ENCODE measurements around the gene DLG2.

DLG2 gene

DNA sequence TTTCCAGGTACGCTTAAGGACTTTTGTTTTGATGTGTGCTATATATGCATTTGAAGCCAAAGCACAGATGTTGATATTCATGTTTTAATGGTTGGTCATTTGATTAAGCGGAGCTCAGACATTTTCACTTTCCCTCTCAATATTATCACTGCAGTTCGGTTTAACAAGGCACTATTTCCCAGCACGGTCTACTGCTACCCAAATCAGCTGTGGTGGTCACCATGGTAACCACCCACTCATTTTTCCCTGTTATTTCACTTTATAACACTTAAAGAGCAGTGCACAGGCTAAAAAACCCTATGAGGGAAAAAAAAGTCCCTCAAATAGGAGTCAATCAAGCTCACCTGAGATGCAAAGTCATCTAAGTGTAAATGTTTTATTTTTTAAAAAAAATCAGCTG lies 1901.4 kb downstream of the DLG2 start:
- DNase-seq: no peak

DNA sequence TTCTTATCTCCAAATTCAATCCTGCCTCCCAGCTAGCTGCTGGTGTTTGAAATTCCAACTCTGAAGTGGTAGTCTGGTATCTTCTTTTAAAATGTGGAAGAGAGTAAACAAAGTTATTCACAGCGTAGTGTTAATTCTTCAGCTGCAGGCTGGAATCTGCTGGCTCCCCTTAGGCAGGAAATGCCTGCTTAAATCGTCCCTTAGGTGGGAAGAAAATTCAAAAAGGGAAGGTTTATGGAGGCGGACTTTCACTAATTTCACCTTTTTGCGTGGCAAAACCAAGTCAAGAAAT lies 1901.9 kb downstream of the DLG2 start:
- no peak for DNase-seq

DNA sequence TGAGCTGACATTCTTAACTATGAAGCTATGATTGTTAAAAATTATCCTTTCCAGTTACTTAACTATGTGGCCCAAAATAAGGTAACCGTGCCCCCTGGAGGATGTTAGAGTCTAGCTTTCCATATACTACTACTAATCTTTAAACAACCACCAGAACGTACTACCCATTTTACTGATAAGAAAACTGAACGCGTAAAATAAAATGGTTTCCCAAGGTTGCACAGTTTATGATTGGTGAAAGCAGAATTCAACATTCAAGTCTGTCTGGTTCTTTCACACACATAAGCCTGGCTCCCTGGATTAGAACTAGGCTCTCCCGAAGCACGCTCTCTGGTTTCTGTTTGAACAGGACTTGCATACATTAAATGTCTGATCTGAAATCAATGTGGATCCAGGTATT lies 1903.1 kb downstream of the DLG2 start:
- no peak for DNase-seq

DNA sequence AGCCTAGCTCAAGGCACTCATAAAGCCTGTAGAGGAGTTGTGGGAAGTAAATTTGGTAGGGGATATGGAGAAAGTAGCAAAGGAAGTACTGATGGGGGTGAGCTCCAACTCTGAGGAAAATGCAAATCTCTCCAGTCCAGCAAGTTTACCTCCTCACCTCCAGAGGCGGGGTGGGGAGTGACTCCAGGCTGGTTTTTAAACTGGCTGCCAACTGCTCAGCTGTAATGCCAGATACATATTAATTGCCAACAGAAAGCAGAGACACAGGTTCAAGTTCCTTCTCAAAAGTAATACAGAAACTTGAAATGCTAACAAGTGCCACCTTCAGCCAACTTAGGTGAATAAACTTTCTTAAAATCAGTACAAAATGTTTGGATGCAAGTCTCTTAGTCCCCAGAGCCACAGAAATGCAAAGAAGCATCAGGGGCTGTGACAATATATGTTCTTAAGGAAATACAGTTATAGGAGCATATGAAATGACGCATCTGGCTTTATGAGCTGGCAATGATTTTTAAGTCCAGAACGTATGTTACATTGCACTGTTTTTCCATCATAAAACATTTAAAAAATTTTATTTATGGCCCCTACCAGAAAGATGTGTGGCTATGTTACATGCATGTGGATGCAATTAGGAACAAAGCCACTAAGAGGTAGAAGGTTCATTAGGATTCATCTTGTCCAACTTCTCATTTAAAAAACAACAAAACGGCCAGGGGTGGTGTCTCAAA lies 1904.6 kb downstream of the DLG2 start:
- no peak for DNase-seq

DNA sequence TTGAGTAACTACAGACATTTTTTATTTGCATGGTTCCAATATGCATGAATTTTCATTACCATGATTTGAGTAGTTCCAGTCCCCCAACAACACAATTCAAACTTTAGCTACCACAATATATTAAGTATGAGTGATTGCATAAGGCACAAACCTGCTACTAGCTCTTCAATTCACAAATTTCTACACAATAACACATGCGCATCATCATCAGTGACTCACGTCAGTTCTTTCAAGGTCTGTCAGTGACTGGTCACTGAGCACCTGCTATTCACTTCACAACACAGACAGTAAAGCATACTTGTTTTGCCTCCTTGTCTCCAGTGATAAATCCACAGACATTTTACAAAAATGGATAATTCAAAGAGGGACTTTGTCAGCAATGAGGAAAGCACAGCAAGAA lies 1905.9 kb downstream of the DLG2 start:
- DNase-seq: no peak

DNA sequence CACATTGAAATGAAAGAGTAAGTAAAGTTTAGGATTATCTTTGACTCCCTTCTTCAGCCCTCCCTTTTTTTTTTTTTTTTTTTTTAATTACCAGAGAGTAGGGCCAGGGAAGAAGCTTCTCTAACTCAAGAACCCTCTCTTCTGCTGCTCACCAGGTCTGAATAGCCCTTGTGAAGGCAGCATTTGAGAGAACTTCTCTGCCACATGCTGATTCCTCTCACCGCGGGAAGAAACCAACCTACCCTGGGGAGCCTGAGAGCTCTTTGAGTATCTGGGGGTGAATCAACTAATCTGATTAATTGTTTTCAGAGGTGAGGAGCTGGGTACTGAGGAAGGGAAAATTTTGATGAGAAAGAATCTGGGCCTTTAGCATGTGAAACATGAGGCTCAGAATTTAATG lies 1906.5 kb downstream of the DLG2 start:
- no peak for DNase-seq

DNA sequence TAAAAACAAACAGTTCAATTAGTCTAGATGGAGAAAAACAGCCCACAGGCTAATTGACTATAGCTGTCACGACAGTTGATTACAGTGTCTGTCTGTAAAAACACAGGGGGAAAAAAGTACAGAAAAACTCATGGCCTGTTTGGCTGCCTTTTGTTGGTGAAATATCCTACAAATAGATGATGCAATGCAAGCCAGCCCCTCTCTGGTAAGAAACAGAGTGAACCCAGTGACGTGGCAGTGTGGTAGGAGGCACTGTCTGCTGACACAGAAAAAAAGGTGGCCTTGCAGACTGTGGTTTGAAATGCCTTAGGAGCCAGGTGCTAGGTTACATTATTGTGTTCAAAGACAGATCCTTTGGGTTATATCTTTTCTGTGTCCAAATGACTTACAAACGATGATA lies 1909.6 kb downstream of the DLG2 start:
- DNase-seq: no peak

DNA sequence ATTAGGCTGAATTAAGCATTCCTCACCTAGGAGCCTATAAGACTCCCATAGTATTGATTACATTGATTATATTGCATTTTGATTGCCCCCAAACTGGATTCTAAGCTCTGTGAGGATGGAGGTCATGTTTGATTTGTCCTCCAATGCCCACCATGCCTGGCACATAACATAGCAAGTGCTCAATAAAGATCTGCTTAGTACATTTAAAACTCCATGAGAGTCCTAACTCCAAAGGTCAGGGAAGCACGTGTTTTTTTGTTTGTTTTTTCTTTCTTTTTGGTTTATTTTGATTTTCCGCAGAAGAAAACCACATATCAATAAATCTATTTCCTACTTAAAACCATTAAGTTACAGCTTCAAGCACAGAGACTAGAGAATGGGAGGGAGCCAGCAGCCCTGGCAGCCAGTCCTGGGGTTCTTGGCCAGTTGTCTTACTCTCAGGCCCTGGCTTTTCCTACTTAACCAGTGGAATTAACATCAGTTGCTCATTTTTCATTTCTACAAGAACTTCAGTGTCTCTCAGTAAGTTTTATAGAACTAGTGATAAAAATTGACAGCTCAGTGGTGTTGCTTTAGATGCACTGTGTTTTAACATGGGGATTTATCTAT lies 1911.1 kb downstream of the DLG2 start:
- no peak for DNase-seq

DNA sequence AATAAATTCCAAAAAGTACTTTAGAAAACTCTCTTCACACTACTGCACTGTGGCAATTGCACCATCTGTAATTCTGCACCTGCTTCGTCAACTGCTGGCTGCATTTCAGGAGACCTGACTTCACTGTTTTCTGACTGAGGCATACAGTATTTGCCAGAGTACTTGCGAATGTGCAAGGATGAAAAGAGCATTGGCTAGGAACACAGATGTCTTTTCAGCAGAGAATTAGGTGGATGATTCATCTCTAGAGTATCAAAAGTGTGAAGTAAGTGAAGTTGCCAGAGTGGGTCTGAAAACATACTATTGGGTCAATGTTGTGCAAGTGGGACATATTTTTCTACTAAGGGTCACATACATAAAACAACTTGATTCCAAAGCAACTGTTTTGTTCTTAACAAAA lies 1913.4 kb downstream of the DLG2 start:
- DNase-seq: no peak

DNA sequence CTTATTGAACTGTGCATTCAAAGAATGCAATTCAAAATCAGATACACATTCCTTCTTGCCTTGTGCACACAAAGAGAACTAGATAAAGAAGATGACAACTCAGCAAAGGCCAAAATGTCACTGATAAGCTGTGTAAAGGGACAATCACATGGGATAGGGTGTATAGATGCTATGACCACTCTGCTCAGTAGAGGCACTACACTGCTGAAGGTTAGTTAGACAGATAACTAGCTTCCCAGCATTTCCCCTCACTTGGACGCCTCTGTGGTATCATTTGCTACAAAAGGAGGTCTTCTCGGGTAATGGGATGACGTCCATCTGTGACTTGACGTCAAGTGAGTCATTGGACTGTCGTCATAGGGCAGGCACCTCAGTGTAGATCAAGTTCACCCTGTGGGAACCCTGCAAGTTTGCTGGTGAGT lies 1916.0 kb downstream of the DLG2 start:
- no peak for DNase-seq

DNA sequence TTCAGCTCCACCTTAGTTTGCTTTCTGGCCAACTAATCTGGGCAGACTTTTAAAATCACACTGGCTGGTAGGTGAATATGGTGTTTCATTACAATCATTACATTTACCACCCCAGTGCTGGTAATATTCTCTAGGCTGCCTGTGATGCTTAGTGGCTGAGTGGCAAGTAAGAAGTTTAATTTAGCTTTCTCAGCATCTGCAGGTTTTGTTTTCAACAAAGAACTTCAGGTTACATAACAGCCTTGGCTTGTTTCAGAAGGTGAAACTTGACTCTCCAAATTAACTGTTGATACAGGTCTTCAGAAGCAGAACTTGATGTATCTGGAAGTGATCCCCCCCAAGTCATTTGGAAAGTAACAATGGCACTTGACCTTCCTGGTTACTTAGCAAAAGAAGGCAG lies 1917.7 kb downstream of the DLG2 start:
- no peak for DNase-seq

DNA sequence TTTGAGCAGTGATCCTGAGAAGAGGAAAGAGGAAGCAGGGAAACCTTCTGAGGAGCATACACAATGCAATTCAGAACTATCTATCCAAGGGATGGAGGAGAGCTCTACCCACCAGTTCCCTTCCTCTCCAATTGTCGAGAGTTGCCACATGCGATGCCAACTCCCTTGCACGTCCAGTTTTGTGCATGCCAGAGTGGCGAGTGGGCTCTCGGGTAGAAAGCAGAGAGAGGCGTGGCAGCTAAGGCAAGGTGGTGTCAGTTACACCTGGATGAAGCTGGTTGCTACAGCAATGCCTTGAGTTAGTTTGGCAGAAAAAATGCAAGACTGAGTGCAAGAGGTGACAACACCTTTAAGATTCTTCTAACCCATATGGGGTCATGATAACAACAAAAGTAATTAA lies 1920.6 kb downstream of the DLG2 start:
- no peak for DNase-seq

DNA sequence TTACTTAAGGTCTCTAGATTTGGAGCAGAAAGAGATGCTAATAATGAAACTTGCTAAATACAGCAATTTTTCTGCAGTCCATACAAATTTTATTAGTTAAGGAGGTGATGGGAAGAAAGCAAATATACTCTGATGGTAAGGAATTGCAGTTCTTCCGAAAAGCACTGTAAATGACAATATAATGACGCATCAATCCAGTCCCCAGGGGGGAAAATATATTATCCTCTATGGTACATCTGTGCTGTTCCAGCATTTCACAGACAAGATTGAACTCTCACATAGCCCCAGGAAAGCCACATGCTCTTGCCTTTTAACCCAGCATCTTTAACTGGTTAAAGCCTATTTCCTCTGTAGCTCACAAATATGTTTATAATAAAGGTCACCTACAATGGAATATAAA lies 1924.3 kb downstream of the DLG2 start:
- DNase-seq: no peak

DNA sequence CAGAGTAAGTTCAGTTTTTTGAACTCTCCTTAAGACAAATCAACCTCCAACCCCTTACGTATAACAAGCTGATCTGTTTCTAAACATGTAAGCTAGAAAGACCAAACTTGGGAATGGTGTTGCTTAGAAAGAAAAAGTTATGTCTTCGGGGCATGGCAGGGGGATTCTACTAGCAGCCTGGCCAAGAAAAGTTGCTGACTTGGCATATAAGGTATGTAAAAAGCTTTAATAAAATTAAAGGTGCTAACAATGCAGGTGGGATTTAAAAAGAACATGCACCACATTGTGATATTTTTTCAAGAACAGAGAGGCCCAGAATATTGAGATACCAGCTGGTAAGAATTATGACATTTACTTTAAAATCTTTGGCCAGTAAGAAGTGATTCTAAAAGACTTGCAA lies 1929.6 kb downstream of the DLG2 start:
- DNase-seq: no peak

DNA sequence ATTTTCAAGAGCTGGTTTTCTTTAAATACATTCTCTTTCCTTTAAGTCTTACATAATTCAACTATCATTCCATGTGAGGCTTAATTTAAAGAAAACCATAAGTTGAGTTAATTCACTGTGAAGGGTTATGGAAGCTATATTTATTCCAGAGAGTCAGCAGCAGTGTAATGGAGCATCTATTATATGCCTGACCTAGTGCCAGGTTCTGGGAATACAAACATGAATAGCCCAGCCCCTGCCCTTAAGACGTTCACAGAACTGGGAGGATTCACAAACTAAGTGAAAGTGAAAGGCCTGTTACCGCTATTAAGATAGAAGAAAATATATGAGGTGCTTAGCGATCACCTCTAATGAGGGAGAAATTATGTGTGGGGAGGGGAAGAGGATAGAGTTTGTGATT lies 1932.1 kb downstream of the DLG2 start:
- no peak for DNase-seq

DNA sequence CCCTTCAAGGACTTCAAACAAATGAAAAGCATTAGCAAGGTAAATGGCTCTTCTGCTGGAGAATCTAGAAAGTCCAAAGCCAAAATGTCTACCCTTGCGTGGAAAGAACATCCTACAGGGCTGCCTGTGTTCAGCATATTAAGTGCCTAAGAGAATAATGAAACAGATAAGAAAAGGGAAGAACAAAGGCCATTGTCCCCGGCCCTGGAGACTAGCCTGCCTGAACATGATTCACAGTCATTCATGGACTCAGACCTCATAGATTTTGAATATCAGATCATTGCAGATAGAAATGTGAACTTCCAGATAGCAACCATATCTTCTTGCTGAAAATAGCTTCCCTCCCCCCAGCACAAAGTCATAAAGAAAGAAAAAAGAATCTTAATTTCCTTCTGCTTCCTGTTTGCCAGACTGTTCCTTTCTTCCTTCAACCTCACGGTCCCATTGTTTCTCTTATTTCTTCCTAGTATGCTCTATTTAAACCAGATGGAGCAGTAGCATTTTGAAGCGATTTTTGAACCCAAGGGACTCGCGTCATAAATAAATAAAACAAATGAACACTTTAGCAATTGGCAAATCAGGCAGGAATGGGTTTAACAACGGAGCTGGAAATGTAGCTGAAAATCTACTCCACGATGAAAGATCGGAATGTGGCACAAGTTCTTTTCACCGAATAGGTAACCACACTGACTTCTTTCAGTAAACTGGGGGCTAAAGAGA lies 1932.8 kb downstream of the DLG2 start:
- no peak for DNase-seq

DNA sequence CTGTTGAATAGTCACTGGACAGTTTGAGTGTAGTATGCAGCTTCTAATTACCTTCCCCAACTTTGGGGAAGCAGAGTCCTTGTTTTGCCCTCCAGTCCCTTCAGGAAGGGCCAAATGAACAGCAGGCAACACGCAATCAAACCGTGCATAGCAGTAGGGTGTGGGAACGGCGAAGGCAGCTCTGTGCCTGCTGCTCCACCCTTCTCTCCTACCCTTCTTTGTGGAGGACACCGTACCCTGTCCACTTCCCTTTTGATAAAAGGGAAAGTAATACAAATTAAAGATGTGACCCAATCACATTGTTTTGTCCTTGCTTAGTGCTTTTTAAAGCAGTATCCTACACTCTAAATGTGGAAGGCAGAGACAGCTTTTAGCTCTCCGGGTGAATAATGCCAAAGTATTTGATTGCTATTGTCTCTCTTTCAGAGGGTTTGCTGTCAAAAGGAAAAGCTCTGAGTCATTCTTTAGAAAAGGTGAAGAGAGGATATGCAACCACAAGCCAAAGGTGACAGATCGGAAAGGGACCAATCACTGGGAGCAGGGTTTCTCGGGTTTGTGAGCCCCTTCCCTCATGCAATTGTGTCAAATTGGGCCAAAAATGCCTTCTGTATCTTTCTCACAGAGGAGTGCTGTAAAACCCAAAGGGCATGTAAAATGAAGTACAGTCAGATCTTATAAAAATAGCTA lies 1933.7 kb downstream of the DLG2 start:
- no peak for DNase-seq

DNA sequence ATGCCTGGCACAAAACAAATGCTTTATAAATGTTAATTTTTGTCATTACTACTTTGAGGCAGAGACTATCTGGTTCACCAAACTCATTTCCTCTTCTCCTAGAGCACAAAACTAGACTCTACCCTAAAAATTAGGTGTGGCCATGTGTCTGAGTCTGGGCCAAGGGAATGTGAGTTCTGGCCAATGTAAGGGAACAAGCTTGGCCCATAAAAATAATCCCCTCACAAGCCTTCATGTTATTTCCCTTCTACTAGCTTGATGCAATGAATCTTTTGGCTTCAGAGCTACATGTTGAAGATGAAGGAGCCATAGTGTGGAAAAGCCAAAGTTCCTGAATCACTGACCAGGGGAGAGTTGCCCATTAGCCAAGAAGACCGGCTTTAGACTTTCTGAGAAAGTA lies 1934.5 kb downstream of the DLG2 start:
- DNase-seq: no peak

DNA sequence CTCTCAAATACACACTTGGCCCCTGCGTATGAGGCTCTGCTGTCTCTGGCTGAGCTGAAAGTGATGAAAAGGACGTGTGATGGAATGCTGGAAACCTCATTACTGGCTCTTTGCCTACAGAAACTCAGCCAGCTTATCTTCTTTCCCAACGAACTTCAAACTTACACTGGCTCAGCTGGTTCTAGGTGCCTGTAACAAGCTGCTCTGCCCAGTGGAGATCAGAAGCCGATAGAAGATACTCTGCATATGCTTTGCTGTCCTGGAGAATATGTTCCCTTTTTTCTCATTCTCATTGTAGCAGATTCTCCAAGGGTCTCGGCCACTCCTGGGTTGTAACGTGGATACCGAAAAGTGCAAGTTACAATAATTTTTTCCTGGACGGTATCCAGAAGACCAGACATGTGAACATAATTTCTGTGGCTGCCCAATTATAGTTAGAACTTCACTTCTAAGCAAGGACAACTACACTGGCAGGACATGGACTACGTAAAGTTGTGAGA lies 1935.6 kb downstream of the DLG2 start:
- DNase-seq: no peak

DNA sequence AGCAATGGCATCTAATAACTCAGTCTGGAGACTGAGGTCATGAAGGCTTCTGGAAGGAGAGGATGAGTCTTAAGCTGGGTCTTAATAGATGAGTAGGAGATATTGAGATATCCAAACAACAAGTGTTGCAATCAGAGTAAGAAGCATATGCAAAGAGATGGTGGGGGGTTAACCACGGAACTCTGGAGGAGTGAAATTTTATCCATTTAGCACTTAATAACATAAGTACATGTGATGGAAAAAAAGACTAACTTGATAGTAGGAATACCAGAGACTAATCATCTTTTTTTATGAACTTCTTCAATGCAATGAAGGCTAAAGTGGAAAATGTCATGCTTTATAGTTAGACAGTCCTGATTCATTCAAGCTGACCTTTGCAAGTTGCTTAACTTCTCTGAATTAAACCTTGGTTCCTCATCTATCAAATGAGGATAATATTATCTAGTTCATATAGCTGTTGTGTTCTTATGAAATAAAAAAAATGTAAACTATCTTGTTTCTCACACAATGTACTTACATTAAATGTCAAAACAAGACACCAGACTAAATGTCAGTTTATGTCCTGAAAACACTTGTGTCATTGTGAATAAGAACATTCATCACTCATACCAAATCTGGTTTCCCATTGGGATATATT lies 1937.9 kb downstream of the DLG2 start:
- DNase-seq: no peak

DNA sequence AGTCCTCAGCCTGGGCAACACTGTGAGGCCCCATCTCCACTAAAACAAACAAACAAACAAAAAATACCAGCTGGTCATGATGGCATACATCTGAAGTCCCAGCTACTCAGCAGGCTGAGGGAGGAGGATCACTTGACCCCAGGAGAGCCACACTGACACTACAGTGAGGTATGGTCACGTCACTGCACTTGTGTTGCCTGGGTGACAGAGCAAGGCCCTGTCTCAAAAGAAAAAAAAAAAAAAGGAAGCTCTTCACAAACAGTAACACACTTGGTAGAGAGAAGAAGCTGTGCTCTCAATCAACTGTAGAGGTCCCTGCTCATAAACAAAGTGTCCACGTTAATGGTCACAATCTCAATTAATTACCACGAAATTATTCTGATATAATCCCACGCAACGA lies 1939.4 kb downstream of the DLG2 start:
- DNase-seq: no peak

DNA sequence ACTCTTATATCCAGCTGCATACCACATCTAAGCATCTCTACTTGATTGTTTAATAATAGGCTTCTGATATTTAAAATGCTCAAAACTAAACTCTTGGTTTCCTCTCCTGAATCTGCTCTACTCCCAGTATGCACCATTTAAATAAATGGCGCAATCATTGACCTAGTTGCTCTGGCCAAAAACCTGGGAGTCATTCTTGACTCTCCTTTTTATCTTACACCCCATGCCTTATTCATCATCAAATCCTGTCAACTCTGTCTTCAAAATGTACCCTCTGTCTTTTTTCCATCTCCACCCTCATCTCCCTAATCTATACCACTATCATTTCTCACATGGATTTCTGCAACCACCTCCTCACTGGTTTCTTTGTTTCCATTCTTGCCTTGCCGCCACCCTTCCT lies 1941.4 kb downstream of the DLG2 start:
- no peak for DNase-seq

DNA sequence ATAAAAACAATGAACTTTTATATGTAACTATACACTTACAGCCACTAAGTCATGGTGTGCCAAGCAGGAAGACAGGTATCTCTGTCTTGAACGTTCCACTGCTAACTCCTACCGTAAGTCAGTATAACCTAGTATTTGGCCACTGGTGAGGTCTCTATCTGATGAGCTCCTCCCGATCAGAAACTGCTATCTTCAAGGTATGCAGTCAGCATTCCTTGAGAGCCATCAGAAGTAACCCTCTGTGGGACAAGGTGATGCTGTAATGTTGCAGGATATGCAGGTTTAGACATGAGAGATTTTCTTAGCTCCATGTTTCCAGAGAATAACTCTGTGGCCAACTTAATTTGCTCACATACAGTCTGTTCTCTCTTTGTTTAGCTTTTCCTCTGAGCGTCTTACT lies 1943.1 kb downstream of the DLG2 start:
- no peak for DNase-seq

DNA sequence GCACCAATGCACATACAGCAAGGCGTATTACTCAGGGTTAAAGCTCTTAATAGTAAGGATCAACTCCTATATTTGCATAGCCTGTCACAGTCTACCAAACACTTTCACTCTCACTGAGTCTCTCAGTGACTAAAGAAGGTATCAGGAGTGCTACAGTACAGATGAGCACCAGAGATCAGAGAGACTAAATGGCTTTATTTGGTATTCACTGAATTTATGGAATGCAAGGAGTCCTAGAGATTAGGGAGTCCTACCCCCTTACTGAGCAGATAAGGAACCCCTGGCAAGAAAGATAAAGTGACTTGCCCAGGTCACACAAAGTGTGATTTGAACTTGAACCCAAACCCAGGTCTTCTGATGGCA lies 1944.6 kb downstream of the DLG2 start:
- DNase-seq: no peak

Measured in activated CD4-positive, alpha-beta T cell treated with anti-CD3 and anti-CD28 coated beads, Interleukin-2, amount 50 U/mL, for 1 hour (primary cell).